ENCODE measurements around the gene TLE6. TPM values are rescaled to one million over a fixed set of nuclear protein-coding genes. Genes with fewer than 3 reads are reported as not detected.

Gene TLE6
- polyA plus RNA-seq, 1 donor from 2014 or later = 5.7 TPM

DNA sequence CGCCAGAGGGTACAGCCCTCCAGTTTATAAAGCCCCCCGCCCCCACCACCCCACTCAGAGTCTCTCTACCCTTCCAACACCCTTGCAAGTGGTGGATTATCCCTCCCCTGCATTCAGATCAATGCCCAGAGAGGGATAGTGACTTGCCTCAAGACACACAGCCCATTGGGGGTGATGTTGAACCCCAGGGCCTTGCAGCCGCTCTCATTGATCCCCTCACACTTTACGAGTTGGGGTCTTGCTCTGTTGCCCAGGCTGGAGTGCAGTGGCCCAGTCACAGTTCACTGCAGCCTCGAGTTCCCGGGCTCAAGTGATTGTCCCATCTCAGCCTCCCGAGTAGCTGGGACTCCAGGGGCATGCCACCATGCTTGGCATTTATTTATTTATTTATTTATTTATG is 40.6 kb downstream of the TLE6 start:
- Histone ChIP-seq H3K79me2 (replicated peaks; ENCODE audit: insufficient read depth, low read length) (no peaks in the 10 kb centered on the region), H3K36me3 (ENCODE audit: insufficient read depth, low read length) (no peaks in the 10 kb centered on the region), H3K9me3 (ENCODE audit: low read length) (no peaks in the 10 kb centered on the region), H3K4me3 (ENCODE audit: low read length) (no peak overlapping the region), H4K20me1 (ENCODE audit: insufficient read depth) (no peaks in the 10 kb centered on the region), H3K27ac (ENCODE audit: low read length) (no peak overlapping the region), H3K4me2 (ENCODE audit: low read length) (no peak overlapping the region), H3F3A (ENCODE audit: insufficient read depth, low read length, poor library complexity, severe bottlenecking) (no peaks in the 10 kb centered on the region), H3K9me2 (ENCODE audit: insufficient read depth, low read length) (no peaks in the 10 kb centered on the region), H3K9ac (ENCODE audit: low read length) (no peak overlapping the region), H2AFZ (ENCODE audit: low read depth, low read length) (no peak overlapping the region), H3K27me3 (ENCODE audit: insufficient read depth, low read depth, low read length) (peaks cover 3% of the 10 kb centered on the region)
- TF ChIP-seq, protein P1, sequence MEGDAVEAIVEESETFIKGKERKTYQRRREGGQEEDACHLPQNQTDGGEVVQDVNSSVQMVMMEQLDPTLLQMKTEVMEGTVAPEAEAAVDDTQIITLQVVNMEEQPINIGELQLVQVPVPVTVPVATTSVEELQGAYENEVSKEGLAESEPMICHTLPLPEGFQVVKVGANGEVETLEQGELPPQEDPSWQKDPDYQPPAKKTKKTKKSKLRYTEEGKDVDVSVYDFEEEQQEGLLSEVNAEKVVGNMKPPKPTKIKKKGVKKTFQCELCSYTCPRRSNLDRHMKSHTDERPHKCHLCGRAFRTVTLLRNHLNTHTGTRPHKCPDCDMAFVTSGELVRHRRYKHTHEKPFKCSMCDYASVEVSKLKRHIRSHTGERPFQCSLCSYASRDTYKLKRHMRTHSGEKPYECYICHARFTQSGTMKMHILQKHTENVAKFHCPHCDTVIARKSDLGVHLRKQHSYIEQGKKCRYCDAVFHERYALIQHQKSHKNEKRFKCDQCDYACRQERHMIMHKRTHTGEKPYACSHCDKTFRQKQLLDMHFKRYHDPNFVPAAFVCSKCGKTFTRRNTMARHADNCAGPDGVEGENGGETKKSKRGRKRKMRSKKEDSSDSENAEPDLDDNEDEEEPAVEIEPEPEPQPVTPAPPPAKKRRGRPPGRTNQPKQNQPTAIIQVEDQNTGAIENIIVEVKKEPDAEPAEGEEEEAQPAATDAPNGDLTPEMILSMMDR (IDR thresholded peaks at IDR 0.05; ENCODE audit: poor library complexity, severe bottlenecking) = no peak
- TF ChIP-seq, protein P2, sequence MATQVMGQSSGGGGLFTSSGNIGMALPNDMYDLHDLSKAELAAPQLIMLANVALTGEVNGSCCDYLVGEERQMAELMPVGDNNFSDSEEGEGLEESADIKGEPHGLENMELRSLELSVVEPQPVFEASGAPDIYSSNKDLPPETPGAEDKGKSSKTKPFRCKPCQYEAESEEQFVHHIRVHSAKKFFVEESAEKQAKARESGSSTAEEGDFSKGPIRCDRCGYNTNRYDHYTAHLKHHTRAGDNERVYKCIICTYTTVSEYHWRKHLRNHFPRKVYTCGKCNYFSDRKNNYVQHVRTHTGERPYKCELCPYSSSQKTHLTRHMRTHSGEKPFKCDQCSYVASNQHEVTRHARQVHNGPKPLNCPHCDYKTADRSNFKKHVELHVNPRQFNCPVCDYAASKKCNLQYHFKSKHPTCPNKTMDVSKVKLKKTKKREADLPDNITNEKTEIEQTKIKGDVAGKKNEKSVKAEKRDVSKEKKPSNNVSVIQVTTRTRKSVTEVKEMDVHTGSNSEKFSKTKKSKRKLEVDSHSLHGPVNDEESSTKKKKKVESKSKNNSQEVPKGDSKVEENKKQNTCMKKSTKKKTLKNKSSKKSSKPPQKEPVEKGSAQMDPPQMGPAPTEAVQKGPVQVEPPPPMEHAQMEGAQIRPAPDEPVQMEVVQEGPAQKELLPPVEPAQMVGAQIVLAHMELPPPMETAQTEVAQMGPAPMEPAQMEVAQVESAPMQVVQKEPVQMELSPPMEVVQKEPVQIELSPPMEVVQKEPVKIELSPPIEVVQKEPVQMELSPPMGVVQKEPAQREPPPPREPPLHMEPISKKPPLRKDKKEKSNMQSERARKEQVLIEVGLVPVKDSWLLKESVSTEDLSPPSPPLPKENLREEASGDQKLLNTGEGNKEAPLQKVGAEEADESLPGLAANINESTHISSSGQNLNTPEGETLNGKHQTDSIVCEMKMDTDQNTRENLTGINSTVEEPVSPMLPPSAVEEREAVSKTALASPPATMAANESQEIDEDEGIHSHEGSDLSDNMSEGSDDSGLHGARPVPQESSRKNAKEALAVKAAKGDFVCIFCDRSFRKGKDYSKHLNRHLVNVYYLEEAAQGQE (IDR thresholded peaks at IDR 0.05; ENCODE audit: borderline replicate concordance) = no peak
- no peak for TF ChIP-seq TAF1 (IDR thresholded peaks at IDR 0.05; ENCODE audit: low read depth)
- TF ChIP-seq EZH2 (IDR thresholded peaks at IDR 0.05; ENCODE audit: borderline replicate concordance, insufficient read depth, low read length, poor library complexity, severe bottlenecking) = no peak
- TF ChIP-seq SMC3 (conservative IDR thresholded peaks at IDR 0.05; ENCODE audit: poor library complexity) = no peak
- no peak for TF ChIP-seq MXI1 (conservative IDR thresholded peaks at IDR 0.05; ENCODE audit: poor library complexity, severe bottlenecking)
- no peak for TF ChIP-seq POLR2AphosphoS5 (IDR thresholded peaks at IDR 0.05)
- no peak for TF ChIP-seq RAD21 (conservative IDR thresholded peaks at IDR 0.05)
- no peak for TF ChIP-seq EP300 (conservative IDR thresholded peaks at IDR 0.05; ENCODE audit: poor library complexity, severe bottlenecking)

DNA sequence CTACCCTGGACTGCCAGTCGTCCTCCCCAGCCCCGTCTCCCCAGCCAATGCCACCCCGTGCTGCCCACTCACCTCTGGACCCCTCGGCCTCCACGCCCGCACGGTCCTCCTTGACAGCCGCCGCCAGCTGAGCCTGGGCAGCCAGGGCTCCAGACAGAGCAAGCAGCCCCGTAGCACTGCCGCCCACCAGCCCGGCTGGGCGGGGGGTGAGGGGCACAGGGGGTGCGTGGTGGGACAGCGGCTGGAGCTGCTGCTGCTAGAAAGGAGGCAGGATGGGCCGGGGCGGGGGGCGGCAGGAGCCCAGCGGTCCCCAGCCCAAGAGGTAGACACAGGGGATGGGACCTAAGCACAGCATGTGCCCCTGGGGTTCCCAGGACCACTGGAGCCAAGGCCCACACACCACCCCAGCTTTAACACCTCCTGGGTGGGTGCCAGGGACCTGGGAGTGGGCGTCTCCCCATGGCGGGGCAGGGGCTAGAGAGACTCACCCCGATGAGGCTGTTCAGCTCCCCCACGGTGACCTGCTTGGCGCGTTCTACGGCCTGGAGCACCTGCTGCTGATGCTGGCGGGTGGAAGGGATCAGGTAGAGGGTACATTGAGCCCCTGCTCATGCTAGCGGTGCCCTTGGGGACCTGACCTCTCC is 42.0 kb downstream of the TLE6 start:
- H3K27ac ChIP-seq (ENCODE audit: low read length) = no peak overlapping the region
- H3K9me2 ChIP-seq (ENCODE audit: insufficient read depth, low read length) = no peaks in the 10 kb centered on the region

More for the DNA sequence above, 42.0 kb downstream of the TLE6 start:
- H3K4me2 ChIP-seq (ENCODE audit: low read length) = no peak overlapping the region
- peaks cover 9% of the 10 kb centered on the region for H3K27me3 ChIP-seq (ENCODE audit: insufficient read depth, low read depth, low read length)
- H3K4me3 ChIP-seq (ENCODE audit: low read length) = no peak overlapping the region
- no peaks in the 10 kb centered on the region for H3K36me3 ChIP-seq (ENCODE audit: insufficient read depth, low read length)
- no peaks in the 10 kb centered on the region for H3K9me3 ChIP-seq (ENCODE audit: low read length)
- H3K9ac ChIP-seq (ENCODE audit: low read length) = no peak overlapping the region
- no peak overlapping the region for H2AFZ ChIP-seq (ENCODE audit: low read depth, low read length)
- no peaks in the 10 kb centered on the region for H3K79me2 ChIP-seq (replicated peaks; ENCODE audit: insufficient read depth, low read length)
- H4K20me1 ChIP-seq (ENCODE audit: insufficient read depth) = no peaks in the 10 kb centered on the region
- H3F3A ChIP-seq (ENCODE audit: insufficient read depth, low read length, poor library complexity, severe bottlenecking) = no peaks in the 10 kb centered on the region
- TF ChIP-seq, protein P1 (IDR thresholded peaks at IDR 0.05; ENCODE audit: poor library complexity, severe bottlenecking) = no peak
- TF ChIP-seq SMC3 (conservative IDR thresholded peaks at IDR 0.05; ENCODE audit: poor library complexity) (no peak), POLR2AphosphoS5 (IDR thresholded peaks at IDR 0.05) (no peak), RAD21 (conservative IDR thresholded peaks at IDR 0.05) (no peak), MXI1 (conservative IDR thresholded peaks at IDR 0.05; ENCODE audit: poor library complexity, severe bottlenecking) (no peak), EZH2 (IDR thresholded peaks at IDR 0.05; ENCODE audit: borderline replicate concordance, insufficient read depth, low read length, poor library complexity, severe bottlenecking) (no peak), EP300 (conservative IDR thresholded peaks at IDR 0.05; ENCODE audit: poor library complexity, severe bottlenecking) (no peak), TAF1 (IDR thresholded peaks at IDR 0.05; ENCODE audit: low read depth) (no peak)
- TF ChIP-seq, protein P2 (IDR thresholded peaks at IDR 0.05; ENCODE audit: borderline replicate concordance) = no peak
